ENCODE results near the gene HMGCS2. TPM values are rescaled to one million over a fixed set of nuclear protein-coding genes. Genes with fewer than 3 reads are reported as not detected.

Gene HMGCS2
- total RNA-seq, 4 donors from 2014 or later = 6.4 to 8.1 TPM; not detected in 2

GRCh38 chr1:119731060-119731459 is 37.6 kb downstream of the HMGCS2 start:
- DNase-seq = no peak
- Histone ChIP-seq H3K36me3 (no peaks in the 10 kb centered on the region), H3K9me3 (no peaks in the 10 kb centered on the region), H3K4me1 (peaks cover 17 to 21% of the 10 kb centered on the region in 2 donors), H3K4me3 (replicated peaks in 1 of 3) (no peak overlapping the region), H3K27ac (peak overlapping the region; percentile 50 to 67 (median 58)), H3K27me3 (no peaks in the 10 kb centered on the region)
- 60 to 65% methylated on average over 5 of the region's 5 CpGs for WGBS, 2 donors
- TF ChIP-seq POLR2A (IDR thresholded peaks at IDR 0.05) = no peak
- no peak for TF ChIP-seq CTCF (IDR thresholded peaks at IDR 0.05)
- intact Hi-C loops (cut with DNase I) = no loop called here

- H3K9me3 ChIP-seq = no peaks in the 10 kb centered on the region
- H3K27ac ChIP-seq = no peak overlapping the region
- intact Hi-C loops (cut with DNase I) = no loop called here
Measured at GRCh38 chr1:119729044-119729443, 39.7 kb downstream of the HMGCS2 start.

GRCh38 chr1:119727991-119728390 is 40.7 kb downstream of the HMGCS2 start:
- intact Hi-C loops (cut with DNase I) = no loop called here
- H3K36me3 ChIP-seq = no peaks in the 10 kb centered on the region

More at GRCh38 chr1:119729044-119729443, 39.7 kb downstream of the HMGCS2 start:
- Histone ChIP-seq H3K27me3 (no peaks in the 10 kb centered on the region), H3K4me1 (peaks cover 17 to 21% of the 10 kb centered on the region in 2 donors), H3K4me3 (replicated peaks in 1 of 3) (no peak overlapping the region), H3K36me3 (no peaks in the 10 kb centered on the region)
- TF ChIP-seq POLR2A (IDR thresholded peaks at IDR 0.05) = no peak
- no peak for TF ChIP-seq CTCF (IDR thresholded peaks at IDR 0.05)
- DNase-seq = no peak

GRCh38 chr1:119725626-119726025 is 43.1 kb downstream of the HMGCS2 start:
- no peaks in the 10 kb centered on the region for H3K9me3 ChIP-seq
- H3K36me3 ChIP-seq = no peaks in the 10 kb centered on the region
- H3K27ac ChIP-seq = peak overlapping the region in 2 of 3 donors; percentile 26 to 33
- no peaks in the 10 kb centered on the region for H3K27me3 ChIP-seq
- peaks cover 0 to under 1% of the 10 kb centered on the region in 2 donors for H3K4me1 ChIP-seq
- TF ChIP-seq CTCF (IDR thresholded peaks at IDR 0.05) = no peak
- peak; percentile 80 to 81 for DNase-seq
- WGBS, 2 donors = 32 to 55% methylated on average over 5 of the region's 5 CpGs
- intact Hi-C loops (cut with DNase I) = no loop called here
- H3K4me3 ChIP-seq (replicated peaks in 1 of 3) = no peak overlapping the region

More at GRCh38 chr1:119727991-119728390, 40.7 kb downstream of the HMGCS2 start:
- H3K9me3 ChIP-seq = no peaks in the 10 kb centered on the region
- DNase-seq = no peak
- H3K4me3 ChIP-seq (replicated peaks in 1 of 3) = no peak overlapping the region
- no peaks in the 10 kb centered on the region for H3K27me3 ChIP-seq
- WGBS, 2 donors = 43 to 64% methylated on average over 1 of the region's 1 CpG
- TF ChIP-seq CTCF (IDR thresholded peaks at IDR 0.05) (no peak), POLR2A (IDR thresholded peaks at IDR 0.05) (no peak)
- H3K27ac ChIP-seq = no peak overlapping the region
- H3K4me1 ChIP-seq = peaks cover 17 to 21% of the 10 kb centered on the region in 2 donors

- intact Hi-C loops (cut with DNase I) = no loop called here
- no peak overlapping the region for H3K4me3 ChIP-seq (replicated peaks in 1 of 3)
- H3K36me3 ChIP-seq = no peaks in the 10 kb centered on the region
- H3K4me1 ChIP-seq = no peaks in the 10 kb centered on the region
- no peak for TF ChIP-seq POLR2A (IDR thresholded peaks at IDR 0.05)
- no peak for TF ChIP-seq CTCF (IDR thresholded peaks at IDR 0.05)
- H3K27ac ChIP-seq = no peak overlapping the region
- no peaks in the 10 kb centered on the region for H3K9me3 ChIP-seq
- no peaks in the 10 kb centered on the region for H3K27me3 ChIP-seq
- no peak for DNase-seq
- WGBS, 2 donors = 85 to 90% methylated on average over 8 of the region's 8 CpGs
Measured at GRCh38 chr1:119724611-119725218, 44.0 kb downstream of the HMGCS2 start.

Data from thyroid gland (tissue), 4 donors.